ENCODE results near the gene GATD1. TPM values are rescaled to one million over a fixed set of nuclear protein-coding genes. Genes with fewer than 3 reads are reported as not detected.
A peak's percentile ranks its signal among the peaks of the same experiment; 100 is the strongest.

Gene GATD1
- total and polyA plus RNA-seq, 2 donors (not counting 1 experiment from before 2014, with no cell fraction given): 14.7 to 20.3 TPM

DNA sequence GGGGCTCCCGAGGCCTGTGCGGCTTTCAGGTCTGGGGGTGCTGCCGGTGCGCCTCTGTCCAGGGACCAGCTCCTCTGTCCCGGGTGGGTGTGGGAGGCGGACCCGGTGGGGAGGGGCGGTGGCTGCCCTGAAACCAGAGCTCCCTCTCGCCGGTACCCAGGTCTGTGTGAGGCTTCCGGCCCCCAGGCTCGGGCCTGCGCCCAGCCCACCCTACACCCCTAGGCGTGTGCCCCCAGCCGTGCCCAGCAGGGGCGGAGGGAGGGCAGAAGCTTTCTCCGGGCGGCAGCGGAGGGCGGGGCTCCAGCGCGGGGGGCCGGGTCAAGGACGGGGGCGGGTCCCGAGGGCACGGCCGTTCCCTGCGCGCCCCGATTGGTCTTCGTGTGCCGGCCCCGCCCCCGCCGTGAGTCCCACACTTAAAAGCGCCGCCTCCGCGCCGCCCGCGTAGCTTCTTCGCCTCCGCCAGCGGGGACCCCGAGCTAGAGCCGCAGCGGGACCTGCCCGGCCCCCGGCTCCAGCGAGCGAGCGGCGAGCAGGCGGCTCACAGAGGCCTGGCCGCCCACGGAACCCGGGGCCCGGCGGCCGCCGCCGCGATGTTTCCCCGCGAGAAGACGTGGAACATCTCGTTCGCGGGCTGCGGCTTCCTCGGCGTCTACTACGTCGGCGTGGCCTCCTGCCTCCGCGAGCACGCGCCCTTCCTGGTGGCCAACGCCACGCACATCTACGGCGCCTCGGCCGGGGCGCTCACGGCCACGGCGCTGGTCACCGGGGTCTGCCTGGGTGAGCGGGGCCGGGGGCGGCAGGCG, 42.0 kb upstream of the GATD1 start:
- H4K20me1 ChIP-seq (ENCODE audit: control insufficient read depth, extremely low read depth, insufficient read depth, low read length): no peaks in the 10 kb centered on the region
- peak overlapping the region; percentile 90 for H3K9ac ChIP-seq (ENCODE audit: insufficient read depth, low read length)
- H3K4me3 ChIP-seq (replicated peaks in 1 of 4; ENCODE audit: control extremely low read depth in 1 of 4, insufficient read depth in 1 of 4, low read depth in 3 of 4, low read length in 4 of 4): peak overlapping the region; percentile 46 to 81 (median 66)
- peak overlapping the region; percentile 82 for H3K4me2 ChIP-seq (ENCODE audit: extremely low read depth, insufficient read depth, low read length)
- peak overlapping the region; percentile 82 for H3K27ac ChIP-seq (ENCODE audit: insufficient read depth, low read length)
- H3K9me3 ChIP-seq (ENCODE audit: control insufficient read depth, insufficient read depth, low read depth, low read length): no peaks in the 10 kb centered on the region
- peaks cover 12% of the 10 kb centered on the region for H3K36me3 ChIP-seq (ENCODE audit: control insufficient read depth, insufficient read depth, low read length)
- H2AFZ ChIP-seq (ENCODE audit: low read length): peak overlapping the region; percentile 46
- H3K27me3 ChIP-seq (ENCODE audit: control insufficient read depth, insufficient read depth, low read length): no peaks in the 10 kb centered on the region
- peak; percentile 73 to 80 for DNase-seq (ENCODE audit: low read depth in 2 of 2)
- peaks cover 20% of the 10 kb centered on the region for H3K4me1 ChIP-seq (ENCODE audit: control insufficient read depth, extremely low read depth, insufficient read depth, low read length)
- TF ChIP-seq, protein P1, sequence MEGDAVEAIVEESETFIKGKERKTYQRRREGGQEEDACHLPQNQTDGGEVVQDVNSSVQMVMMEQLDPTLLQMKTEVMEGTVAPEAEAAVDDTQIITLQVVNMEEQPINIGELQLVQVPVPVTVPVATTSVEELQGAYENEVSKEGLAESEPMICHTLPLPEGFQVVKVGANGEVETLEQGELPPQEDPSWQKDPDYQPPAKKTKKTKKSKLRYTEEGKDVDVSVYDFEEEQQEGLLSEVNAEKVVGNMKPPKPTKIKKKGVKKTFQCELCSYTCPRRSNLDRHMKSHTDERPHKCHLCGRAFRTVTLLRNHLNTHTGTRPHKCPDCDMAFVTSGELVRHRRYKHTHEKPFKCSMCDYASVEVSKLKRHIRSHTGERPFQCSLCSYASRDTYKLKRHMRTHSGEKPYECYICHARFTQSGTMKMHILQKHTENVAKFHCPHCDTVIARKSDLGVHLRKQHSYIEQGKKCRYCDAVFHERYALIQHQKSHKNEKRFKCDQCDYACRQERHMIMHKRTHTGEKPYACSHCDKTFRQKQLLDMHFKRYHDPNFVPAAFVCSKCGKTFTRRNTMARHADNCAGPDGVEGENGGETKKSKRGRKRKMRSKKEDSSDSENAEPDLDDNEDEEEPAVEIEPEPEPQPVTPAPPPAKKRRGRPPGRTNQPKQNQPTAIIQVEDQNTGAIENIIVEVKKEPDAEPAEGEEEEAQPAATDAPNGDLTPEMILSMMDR (conservative IDR thresholded peaks at IDR 0.05 in 1 of 2, IDR thresholded peaks at IDR 0.05 in 1 of 2; ENCODE audit: low read depth in 1 of 2, low read length in 2 of 2): no peak
- TF ChIP-seq EZH2 (IDR thresholded peaks at IDR 0.05; ENCODE audit: low read length, missing control alignments): no peak
- H3K79me2 ChIP-seq (ENCODE audit: control insufficient read depth, insufficient read depth, low read length): peaks cover 16% of the 10 kb centered on the region

DNA sequence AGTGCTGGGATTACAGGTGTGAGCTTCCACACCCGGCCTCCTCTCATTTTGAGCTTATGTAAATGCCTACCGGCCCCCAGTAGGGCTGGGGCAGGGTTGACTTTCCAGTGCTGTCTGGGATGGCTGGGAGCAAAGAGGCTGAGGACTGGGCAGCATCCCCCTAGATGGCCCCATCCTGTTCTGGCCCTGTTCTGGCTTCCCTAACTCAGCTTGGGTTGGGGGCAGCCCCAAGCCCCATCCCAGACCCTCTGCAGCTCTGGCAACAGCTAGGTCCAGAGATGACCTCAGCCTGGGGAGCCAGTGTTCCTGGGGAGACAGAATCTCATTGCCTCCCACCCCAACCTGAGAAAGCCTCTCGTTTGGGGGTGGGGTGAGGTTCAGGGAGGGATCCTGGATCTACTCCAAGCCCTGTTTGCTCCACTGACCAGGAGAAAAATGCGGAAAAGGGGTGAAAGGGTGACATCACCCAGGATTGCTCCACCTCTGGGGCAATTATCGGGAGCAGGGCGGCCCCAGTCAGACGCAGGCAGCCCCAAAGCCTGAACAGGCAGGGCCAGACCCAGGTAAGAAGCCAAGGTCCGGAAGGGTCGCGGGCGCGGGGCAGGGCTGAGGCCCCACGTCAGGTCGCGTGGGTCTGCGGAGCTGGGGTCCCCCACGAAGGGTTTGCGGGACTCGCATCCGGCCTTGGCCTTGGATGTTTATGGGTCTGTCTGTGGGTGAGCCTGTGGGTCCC, 41.3 kb upstream of the GATD1 start, which contains the start of gene PNPLA2:
TSS of gene PNPLA2 (plus strand) at position 519 of the 733 bp plus-strand sequence. CDS start 805 bp downstream, outside the sequence.
- peak in 1 of 2 donors; percentile 56 for DNase-seq (ENCODE audit: low read depth in 2 of 2)
- no peaks in the 10 kb centered on the region for H4K20me1 ChIP-seq (ENCODE audit: control insufficient read depth, extremely low read depth, insufficient read depth, low read length)
- peaks cover 20% of the 10 kb centered on the region for H3K4me1 ChIP-seq (ENCODE audit: control insufficient read depth, extremely low read depth, insufficient read depth, low read length)
- no peaks in the 10 kb centered on the region for H3K9me3 ChIP-seq (ENCODE audit: control insufficient read depth, insufficient read depth, low read depth, low read length)
- TF ChIP-seq, protein P1 (conservative IDR thresholded peaks at IDR 0.05 in 1 of 2, IDR thresholded peaks at IDR 0.05 in 1 of 2; ENCODE audit: low read depth in 1 of 2, low read length in 2 of 2): no peak
- TF ChIP-seq EZH2 (IDR thresholded peaks at IDR 0.05; ENCODE audit: low read length, missing control alignments): no peak
- H3K27ac ChIP-seq (ENCODE audit: insufficient read depth, low read length): peak within 1 kb of the TSS; percentile 82
- peaks cover 10% of the 10 kb centered on the region for H3K36me3 ChIP-seq (ENCODE audit: control insufficient read depth, insufficient read depth, low read length)
- H3K9ac ChIP-seq (ENCODE audit: insufficient read depth, low read length): peak within 1 kb of the TSS; percentile 90
- H3K79me2 ChIP-seq (ENCODE audit: control insufficient read depth, insufficient read depth, low read length): peaks cover 16% of the 10 kb centered on the region
- H3K4me2 ChIP-seq (ENCODE audit: extremely low read depth, insufficient read depth, low read length): peak within 1 kb of the TSS; percentile 82
- no peaks in the 10 kb centered on the region for H3K27me3 ChIP-seq (ENCODE audit: control insufficient read depth, insufficient read depth, low read length)
- H3K4me3 ChIP-seq (replicated peaks in 1 of 4; ENCODE audit: control extremely low read depth in 1 of 4, insufficient read depth in 1 of 4, low read depth in 3 of 4, low read length in 4 of 4): peak within 1 kb of the TSS; percentile 46 to 81 (median 66)
- H2AFZ ChIP-seq (ENCODE audit: low read length): peak within 1 kb of the TSS; percentile 46

DNA sequence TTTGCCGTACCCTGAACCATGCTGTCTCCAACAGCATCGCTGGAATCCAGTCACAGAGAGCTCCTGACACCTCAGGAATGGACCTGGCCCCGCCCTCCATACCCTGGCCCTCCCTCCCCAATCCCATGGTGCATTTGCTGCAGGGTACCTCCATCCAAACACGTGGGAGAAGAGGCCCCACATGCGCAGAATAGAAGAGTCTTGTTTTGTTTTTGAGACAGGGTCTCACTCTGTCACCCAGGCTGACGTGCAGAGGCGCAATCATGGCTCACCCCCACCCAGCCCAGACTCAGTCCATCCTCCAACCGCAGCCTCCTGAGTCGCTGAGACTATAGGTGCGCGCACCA, 39.1 kb upstream of the GATD1 start:
- no peak overlapping the region for H2AFZ ChIP-seq (ENCODE audit: low read length)
- no peak for TF ChIP-seq EZH2 (IDR thresholded peaks at IDR 0.05; ENCODE audit: low read length, missing control alignments)
- TF ChIP-seq, protein P1 (conservative IDR thresholded peaks at IDR 0.05 in 1 of 2, IDR thresholded peaks at IDR 0.05 in 1 of 2; ENCODE audit: low read depth in 1 of 2, low read length in 2 of 2): no peak
- H3K9ac ChIP-seq (ENCODE audit: insufficient read depth, low read length): no peak overlapping the region
- no peaks in the 10 kb centered on the region for H3K9me3 ChIP-seq (ENCODE audit: control insufficient read depth, insufficient read depth, low read depth, low read length)
- H3K27me3 ChIP-seq (ENCODE audit: control insufficient read depth, insufficient read depth, low read length): no peaks in the 10 kb centered on the region
- H3K79me2 ChIP-seq (ENCODE audit: control insufficient read depth, insufficient read depth, low read length): peaks cover 26% of the 10 kb centered on the region
- no peak overlapping the region for H3K27ac ChIP-seq (ENCODE audit: insufficient read depth, low read length)
- peaks cover 24% of the 10 kb centered on the region for H3K36me3 ChIP-seq (ENCODE audit: control insufficient read depth, insufficient read depth, low read length)
- no peak overlapping the region for H3K4me3 ChIP-seq (replicated peaks in 1 of 4; ENCODE audit: control extremely low read depth in 1 of 4, insufficient read depth in 1 of 4, low read depth in 3 of 4, low read length in 4 of 4)
- no peak for DNase-seq (ENCODE audit: low read depth in 2 of 2)
- H4K20me1 ChIP-seq (ENCODE audit: control insufficient read depth, extremely low read depth, insufficient read depth, low read length): no peaks in the 10 kb centered on the region
- H3K4me1 ChIP-seq (ENCODE audit: control insufficient read depth, extremely low read depth, insufficient read depth, low read length): peaks cover 18% of the 10 kb centered on the region
- H3K4me2 ChIP-seq (ENCODE audit: extremely low read depth, insufficient read depth, low read length): no peak overlapping the region
